Bronchial epithelial cell (primary cell): ENCODE measurements around the gene RPP38. TPM values are rescaled to one million over a fixed set of nuclear protein-coding genes. Genes with fewer than 3 reads are reported as not detected.
A peak's percentile ranks its signal among the peaks of the same experiment; 100 is the strongest.

ENCODE experiments used
- DNase-seq: peaks from one replicate; pipeline ENCODE4 v3.0.0-alpha.2; 2010; ENCODE audit warnings: low read depth
- FAIRE-seq: peaks from 2 replicates; lab custom pipeline; 2011; peaks lifted over from hg19 to GRCh38; lab: Jason Lieb, UNC
- H3K27me3 ChIP-seq: 2 replicates; pipeline ENCODE4 v1.5.1; 2011; ENCODE audit warnings: low read length; ENCODE audit not compliant: control insufficient read depth, insufficient read depth
- H3K36me3 ChIP-seq: 2 replicates; pipeline ENCODE4 v1.5.1; 2011; ENCODE audit warnings: low read length; ENCODE audit not compliant: control insufficient read depth, insufficient read depth
- H3K4me3 ChIP-seq: 2 replicates; pipeline ENCODE4 v1.5.1; 2011; ENCODE audit warnings: mild to moderate bottlenecking, low read depth, low read length, control low read depth
- CTCF ChIP-seq: IDR thresholded peaks from 2 replicates; pipeline ENCODE4 v1.5.1; 2011; ENCODE audit warnings: mild to moderate bottlenecking, moderate library complexity, low read length, control low read depth, inconsistent platforms; ENCODE audit not compliant: insufficient read depth, severe bottlenecking
- total RNA-seq: library from RNA; depleted of rRNA; stranded (reverse); fragments of >200 nt; gene quantifications from 2 replicates; pipeline ENCODE4 v1.2.1, GENCODE V29; 2014

Gene RPP38
- total RNA-seq, 1 donor from 2014 or later = 10.3 TPM

GRCh38 chr10:15147594-15148392 is 50.6 kb downstream of the RPP38 start:
- TF ChIP-seq CTCF = no peak
- H3K36me3 ChIP-seq = no peaks in the 10 kb centered on the region
- no peaks in the 10 kb centered on the region for H3K27me3 ChIP-seq
- DNase-seq (no peak), FAIRE-seq (no peak)
- no peak overlapping the region for H3K4me3 ChIP-seq

GRCh38 chr10:15149042-15149771 is 52.1 kb downstream of the RPP38 start:
- Histone ChIP-seq H3K27me3 (no peaks in the 10 kb centered on the region), H3K4me3 (no peak overlapping the region), H3K36me3 (no peaks in the 10 kb centered on the region)
- peak; percentile 90 for FAIRE-seq
- no peak for DNase-seq
- TF ChIP-seq CTCF = no peak

- FAIRE-seq (no peak), DNase-seq (no peak)
- no peak for TF ChIP-seq CTCF
Observed at GRCh38 chr10:15150563-15150962, 53.4 kb downstream of the RPP38 start.

GRCh38 chr10:15152556-15152955 is 55.4 kb downstream of the RPP38 start:
- H3K36me3 ChIP-seq = no peaks in the 10 kb centered on the region
- H3K4me3 ChIP-seq = no peak overlapping the region
- TF ChIP-seq CTCF = no peak
- DNase-seq (no peak), FAIRE-seq (no peak)
- no peaks in the 10 kb centered on the region for H3K27me3 ChIP-seq

More at GRCh38 chr10:15150563-15150962, 53.4 kb downstream of the RPP38 start:
- H3K36me3 ChIP-seq = no peaks in the 10 kb centered on the region
- H3K27me3 ChIP-seq = no peaks in the 10 kb centered on the region
- no peak overlapping the region for H3K4me3 ChIP-seq

Other genes starting within 250 kb of the RPP38 start
- 6.1 and 7.4 TPM in 2 replicates for gene SUV39H2, start 218.5 kb upstream of the RPP38 start, total RNA-seq
- 9.0 and 10.2 TPM in 2 replicates for gene DCLRE1C, start 143.3 kb upstream of the RPP38 start, total RNA-seq
- gene MEIG1, start 138.0 kb upstream of the RPP38 start, total RNA-seq = not detected in 2 replicates
- 16.3 and 26.0 TPM in 2 replicates for gene OLAH, start 53.4 kb upstream of the RPP38 start, total RNA-seq
- gene ACBD7, start 8.6 kb upstream of the RPP38 start, total RNA-seq = 0.13 and 0.26 TPM in 2 replicates
- 11.1 and 12.2 TPM in 2 replicates for gene NMT2, start 71.3 kb downstream of the RPP38 start, total RNA-seq